HFFc6 (cell line): ENCODE data around the gene SLC25A48. TPM values are rescaled to one million over a fixed set of nuclear protein-coding genes. Genes with fewer than 3 reads are reported as not detected.

Source experiments
- DNase-seq: peaks from one replicate; pipeline ENCODE4 v3.0.0-alpha.2; 2018
- H3K27ac Mint-ChIP-seq: 2 replicates; pipeline ENCODE4 v1.8.0; 2020; ENCODE audit warnings: mild to moderate bottlenecking, mixed read lengths
- H3K27me3 Mint-ChIP-seq: 2 replicates; pipeline ENCODE4 v1.8.0; 2021; ENCODE audit warnings: mild to moderate bottlenecking, moderate library complexity, mixed read lengths; ENCODE audit not compliant: insufficient read depth
- H3K36me3 Mint-ChIP-seq: 2 replicates; pipeline ENCODE4 v1.8.0; 2021; ENCODE audit warnings: low read depth, mixed read lengths
- H3K4me1 Mint-ChIP-seq: 2 replicates; pipeline ENCODE4 v1.8.0; 2020; ENCODE audit warnings: low read depth, mixed read lengths
- H3K4me3 Mint-ChIP-seq: 2 replicates; pipeline ENCODE4 v1.8.0; 2020; ENCODE audit warnings: mild to moderate bottlenecking, moderate library complexity, mixed read lengths
- H3K9me3 Mint-ChIP-seq: 2 replicates; pipeline ENCODE4 v1.8.0; 2020; ENCODE audit warnings: mild to moderate bottlenecking, mixed read lengths
- CTCF ChIP-seq: fragments of 200-600 bp; sonication (generic); IDR thresholded peaks from 2 replicates; pipeline ENCODE4 v1.5.0; 2021; ENCODE audit warnings: antibody characterized with exemption, mild to moderate bottlenecking
- microRNA-seq: library from miRNA; unstranded; fragments of <30 nt; microRNA quantifications from one replicate; pipeline ENCODE4, GENCODE V29; 2019
- total RNA-seq, 6 experiments: library from RNA; stranded (reverse); fragmentation: NEBNext Ultra II Directional; extraction: Animal tissue kit (Norgen Biotek cat#: 25700); gene quantifications; 2 replicates in 1 of 6; 3 replicates in 5 of 6; pipeline ENCODE4 v1.2.3, GENCODE V29; 2021

The SLC25A48 gene
- total RNA-seq, 6 experiments from 2014 or later, result not detected

- Mint-ChIP-seq H3K9me3 (no peaks in the 10 kb centered on the region), H3K36me3 (no peaks in the 10 kb centered on the region), H3K4me1 (no peaks in the 10 kb centered on the region), H3K27me3 (peaks cover 4% of the 10 kb centered on the region; the same call in 1 of the 2 replicates), H3K4me3 (no peak overlapping the region), H3K27ac (no peak overlapping the region)
- DNase-seq, result no peak
- TF ChIP-seq CTCF, result no peak
Observed at GRCh38 chr5:135937245-135937911, 102.9 kb downstream of the SLC25A48 start.

Small RNA genes lying within 50 kb of the gene (microRNA-seq; reads per million reads assigned to microRNA genes)
- not detected for gene MIR5692C1

Other genes with a start within 250 kb of the SLC25A48 start
- not detected for gene IL9, start 61.2 kb downstream of the SLC25A48 start, total RNA-seq
- not detected for gene LECT2, start 120.3 kb downstream of the SLC25A48 start, total RNA-seq
- gene TGFBI, start 194.3 kb downstream of the SLC25A48 start, total RNA-seq, result 100 to 1,000 TPM; 529 to 911 (median 784) TPM